22Rv1 (cell line): ENCODE measurements around the gene RAB3IL1.

Experiments used
- H3K27ac ChIP-seq: fragments of 450-650 bp; 2 replicates; pipeline ENCODE4 v1.5.1; 2017
- CTCF ChIP-seq: fragments of 450-650 bp; IDR thresholded peaks from 2 replicates; pipeline ENCODE4 v1.5.1; 2017; ENCODE audit warnings: mild to moderate bottlenecking
- ZFX ChIP-seq: fragments of 450-650 bp; IDR thresholded peaks from 2 replicates; pipeline ENCODE4 v1.6.1; 2017; ENCODE audit warnings: antibody characterized with exemption, borderline replicate concordance

Gene RAB3IL1

GRCh38 chr11:61949169-61950034 is 32.0 kb upstream of the RAB3IL1 start:
- peak overlapping the region; percentile 69 for H3K27ac ChIP-seq
- TF ChIP-seq CTCF (no peak), ZFX (no peak)

GRCh38 chr11:61948505-61948904 is 31.1 kb upstream of the RAB3IL1 start:
- no peak for TF ChIP-seq CTCF
- TF ChIP-seq ZFX: no peak
- peak overlapping the region; percentile 69; the same call in 1 of the 2 replicates for H3K27ac ChIP-seq

GRCh38 chr11:61947486-61948210 is 30.3 kb upstream of the RAB3IL1 start:
- TF ChIP-seq ZFX (no peak), CTCF (peak; percentile 97)
- H3K27ac ChIP-seq: no peak overlapping the region

GRCh38 chr11:61946894-61947293 is 29.5 kb upstream of the RAB3IL1 start:
- TF ChIP-seq CTCF (no peak), ZFX (no peak)
- H3K27ac ChIP-seq: no peak overlapping the region

- TF ChIP-seq CTCF (no peak), ZFX (no peak)
Observed at GRCh38 chr11:61945191-61945590, 27.8 kb upstream of the RAB3IL1 start.

GRCh38 chr11:61940466-61940865 is 23.1 kb upstream of the RAB3IL1 start:
- no peak overlapping the region for H3K27ac ChIP-seq
- TF ChIP-seq ZFX (no peak), CTCF (no peak)

More at GRCh38 chr11:61945191-61945590, 27.8 kb upstream of the RAB3IL1 start:
- H3K27ac ChIP-seq: no peak overlapping the region

GRCh38 chr11:61935861-61936260 is 18.5 kb upstream of the RAB3IL1 start:
- no peak overlapping the region for H3K27ac ChIP-seq
- TF ChIP-seq CTCF: no peak
- no peak for TF ChIP-seq ZFX
